OCI-LY1 (cell line): ENCODE data around the gene BTN3A1.

Experiments used
- CTCF ChIP-seq: fragments of 200-600 bp; sonication (generic), shearing (Covaris generic); IDR thresholded peaks from 2 replicates; pipeline ENCODE4 v1.5.1; 2017; ENCODE audit warnings: mild to moderate bottlenecking, antibody characterized with exemption, low read length, moderate library complexity, mixed read lengths
- EZH2 ChIP-seq: fragments of 200-600 bp; sonication (generic), shearing (Covaris generic); IDR thresholded peaks from 2 replicates; pipeline ENCODE4 v1.8.0; 2017; ENCODE audit warnings: borderline replicate concordance, mixed run types, mild to moderate bottlenecking, antibody characterized with exemption, low read length, moderate library complexity, mixed read lengths

DNA sequence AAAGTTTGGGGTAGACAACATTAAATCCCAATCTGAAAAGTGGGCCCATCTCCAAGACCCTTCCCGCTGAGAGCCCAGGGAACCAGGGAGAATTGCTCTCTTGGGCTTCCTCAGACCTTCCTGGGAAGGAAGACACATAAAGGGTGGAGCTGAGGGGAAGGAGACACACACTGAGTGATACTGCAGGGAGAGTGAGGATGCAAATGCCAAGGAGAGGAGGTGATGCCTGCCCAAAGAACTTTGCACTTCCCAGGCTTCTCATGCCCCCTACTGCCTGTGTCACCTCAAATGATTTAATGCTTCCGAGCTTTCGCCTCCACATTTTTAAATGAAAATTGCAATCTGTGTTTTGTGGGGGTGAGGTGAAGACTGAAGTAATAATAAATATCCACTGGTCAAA, 48.2 kb downstream of the BTN3A1 start:
- TF ChIP-seq CTCF = no peak
- no peak for TF ChIP-seq EZH2
